OCI-LY1 (cell line): Measurements from ENCODE around the gene HOXA7.

Source experiments
- H2AFZ ChIP-seq: fragments of 200-600 bp; sonication (generic), shearing (Covaris generic); 2 replicates; pipeline ENCODE4 v1.6.0; 2014; ENCODE audit warnings: antibody characterized with exemption, mild to moderate bottlenecking, low read length
- H3F3A ChIP-seq: fragments of 200-600 bp; sonication (generic), shearing (Covaris generic); 2 replicates; pipeline ENCODE4 v1.6.0; 2014; ENCODE audit warnings: mild to moderate bottlenecking, antibody characterized with exemption, low read length, moderate library complexity; ENCODE audit not compliant: insufficient read depth
- H3K27ac ChIP-seq: fragments of 200-600 bp; sonication (generic); 2 replicates; pipeline ENCODE4 v1.5.1; 2014; ENCODE audit warnings: low read length, mixed run types, mild to moderate bottlenecking, low read depth; ENCODE audit not compliant: poor library complexity, severe bottlenecking
- H3K27me3 ChIP-seq: fragments of 200-600 bp; sonication (generic); 2 replicates; pipeline ENCODE4 v1.6.0; 2014; ENCODE audit warnings: antibody characterized with exemption, mild to moderate bottlenecking, low read length, moderate library complexity; ENCODE audit not compliant: insufficient read depth
- H3K36me3 ChIP-seq: fragments of 200-600 bp; sonication (generic); 2 replicates; pipeline ENCODE4 v1.6.1; 2014; ENCODE audit warnings: mild to moderate bottlenecking, antibody characterized with exemption, low read length, moderate library complexity, mixed read lengths; ENCODE audit not compliant: insufficient read depth
- H3K4me1 ChIP-seq: fragments of 200-600 bp; sonication (generic); 2 replicates; pipeline ENCODE4 v1.5.1; 2014; ENCODE audit warnings: mild to moderate bottlenecking, low read length, moderate library complexity; ENCODE audit not compliant: insufficient read depth, severe bottlenecking
- H3K4me2 ChIP-seq: fragments of 200-600 bp; sonication (generic), shearing (Covaris generic); 2 replicates; pipeline ENCODE4 v1.6.1; 2014; ENCODE audit warnings: low read length
- H3K4me3 ChIP-seq: fragments of 200-600 bp; sonication (generic); 2 replicates; pipeline ENCODE4 v1.5.1; 2014; ENCODE audit warnings: low read length, low read depth, mild to moderate bottlenecking, mixed read lengths; ENCODE audit not compliant: poor library complexity, severe bottlenecking
- H3K79me2 ChIP-seq: fragments of 200-600 bp; shearing (Covaris generic); 2 replicates; pipeline ENCODE4 v1.6.1; 2016; ENCODE audit warnings: mixed run types, low read length, mixed read lengths; ENCODE audit not compliant: insufficient read depth
- H3K9ac ChIP-seq: fragments of 200-600 bp; sonication (generic), shearing (Covaris generic); 2 replicates; pipeline ENCODE4 v1.6.1; 2014; ENCODE audit warnings: mild to moderate bottlenecking, low read length, mixed read lengths
- H3K9me2 ChIP-seq: fragments of 200-600 bp; sonication (generic), shearing (Covaris generic); 2 replicates; pipeline ENCODE4 v1.6.1; 2014; ENCODE audit warnings: low read depth, mild to moderate bottlenecking, low read length, mixed read lengths
- H3K9me3 ChIP-seq: fragments of 200-600 bp; shearing (Covaris generic); 2 replicates; pipeline ENCODE4 v1.6.1; 2014; ENCODE audit warnings: low read length, mixed read lengths
- H4K20me1 ChIP-seq: fragments of 200-600 bp; sonication (generic), shearing (Covaris generic); 2 replicates; pipeline ENCODE4 v1.6.0; 2016; ENCODE audit warnings: mild to moderate bottlenecking, low read length; ENCODE audit not compliant: insufficient read depth
- EZH2 ChIP-seq: fragments of 200-600 bp; sonication (generic), shearing (Covaris generic); IDR thresholded peaks from 2 replicates; pipeline ENCODE4 v1.8.0; 2017; ENCODE audit warnings: borderline replicate concordance, mixed run types, mild to moderate bottlenecking, antibody characterized with exemption, low read length, moderate library complexity, mixed read lengths
- TF ChIP-seq, protein P1 (sequence below): fragments of 200-600 bp; sonication (generic), shearing (Covaris generic); IDR thresholded peaks from 2 replicates; pipeline ENCODE4 v1.5.1; 2017; ENCODE audit warnings: mild to moderate bottlenecking, antibody characterized with exemption, low read length, moderate library complexity, mixed read lengths

Gene HOXA7

DNA sequence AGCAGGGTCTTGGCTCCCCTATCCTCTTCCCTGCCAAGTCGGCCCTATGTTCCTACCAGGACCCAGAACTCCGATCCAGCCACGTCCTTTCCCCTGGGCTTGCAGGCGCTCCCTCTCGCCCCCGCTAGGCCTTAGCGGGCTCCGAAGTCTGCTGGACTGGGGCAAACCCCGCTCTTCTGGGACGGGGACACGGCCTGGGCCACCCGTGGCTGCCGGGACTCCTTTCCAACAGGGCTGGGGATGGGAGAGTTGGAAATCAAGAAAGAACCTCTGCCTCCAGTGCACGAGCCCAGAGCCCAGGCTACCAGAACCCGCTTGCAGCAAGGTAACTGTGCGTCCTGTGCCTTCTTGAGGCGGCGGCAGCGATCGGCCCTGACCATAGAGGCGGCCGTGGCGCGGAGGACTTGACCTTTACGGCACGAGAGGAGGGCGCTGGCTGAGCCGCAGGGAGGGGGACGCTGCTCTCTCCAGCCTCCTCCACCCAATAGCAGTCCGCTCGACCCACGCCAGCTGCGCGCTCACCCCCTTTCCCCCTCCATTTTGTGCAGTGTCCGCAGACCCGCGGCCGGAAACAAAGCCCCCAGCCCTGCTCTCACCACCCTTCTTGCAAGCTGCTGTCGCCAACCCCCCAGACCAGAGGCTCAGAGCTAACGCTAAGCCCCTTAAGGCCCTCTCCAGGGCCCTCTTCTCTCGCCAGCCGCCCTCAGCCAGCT is 35.5 kb upstream of the HOXA7 start:
- Histone ChIP-seq H3K27ac (no peak overlapping the region), H3K9ac (no peak overlapping the region), H3K4me2 (peak overlapping the region; percentile 47)

DNA sequence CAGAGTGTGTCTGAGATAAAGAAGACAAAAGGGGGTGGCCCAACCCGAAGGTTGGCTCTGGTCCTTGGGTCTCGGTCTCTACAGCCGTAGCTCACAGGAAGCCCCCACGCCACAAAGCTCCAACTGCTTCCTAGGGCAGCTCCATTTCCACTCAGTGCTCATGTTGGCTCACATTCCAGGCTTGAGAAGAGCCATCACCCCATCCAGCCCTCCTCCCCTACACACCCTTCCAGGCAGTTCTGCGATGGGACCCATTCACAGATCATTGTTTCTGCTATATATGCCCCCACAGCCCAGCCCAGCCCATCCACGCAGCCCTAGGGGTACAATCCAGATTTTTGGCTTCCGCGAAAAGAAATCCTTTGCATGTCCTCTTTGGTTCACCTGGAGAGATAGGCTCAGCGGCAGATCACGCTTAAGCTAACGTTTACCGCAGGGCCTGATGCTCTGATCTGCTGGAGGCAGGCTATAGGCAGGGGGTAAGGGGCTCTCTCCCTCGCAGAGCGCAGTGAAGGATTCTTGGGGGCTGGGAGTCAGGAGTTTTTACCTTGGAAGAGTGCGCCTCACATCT is 34.8 kb upstream of the HOXA7 start:
- Histone ChIP-seq H3K4me1 (peaks cover 7% of the 10 kb centered on the region), H3K27me3 (peaks cover 6% of the 10 kb centered on the region; the same call in 1 of the 2 replicates), H4K20me1 (no peaks in the 10 kb centered on the region), H3K36me3 (no peaks in the 10 kb centered on the region), H3K9ac (no peak overlapping the region), H2AFZ (no peak overlapping the region), H3F3A (no peaks in the 10 kb centered on the region), H3K4me2 (no peak overlapping the region), H3K27ac (no peak overlapping the region), H3K79me2 (no peaks in the 10 kb centered on the region), H3K4me3 (no peak overlapping the region), H3K9me3 (no peaks in the 10 kb centered on the region), H3K9me2 (no peaks in the 10 kb centered on the region)
- TF ChIP-seq, protein P1, sequence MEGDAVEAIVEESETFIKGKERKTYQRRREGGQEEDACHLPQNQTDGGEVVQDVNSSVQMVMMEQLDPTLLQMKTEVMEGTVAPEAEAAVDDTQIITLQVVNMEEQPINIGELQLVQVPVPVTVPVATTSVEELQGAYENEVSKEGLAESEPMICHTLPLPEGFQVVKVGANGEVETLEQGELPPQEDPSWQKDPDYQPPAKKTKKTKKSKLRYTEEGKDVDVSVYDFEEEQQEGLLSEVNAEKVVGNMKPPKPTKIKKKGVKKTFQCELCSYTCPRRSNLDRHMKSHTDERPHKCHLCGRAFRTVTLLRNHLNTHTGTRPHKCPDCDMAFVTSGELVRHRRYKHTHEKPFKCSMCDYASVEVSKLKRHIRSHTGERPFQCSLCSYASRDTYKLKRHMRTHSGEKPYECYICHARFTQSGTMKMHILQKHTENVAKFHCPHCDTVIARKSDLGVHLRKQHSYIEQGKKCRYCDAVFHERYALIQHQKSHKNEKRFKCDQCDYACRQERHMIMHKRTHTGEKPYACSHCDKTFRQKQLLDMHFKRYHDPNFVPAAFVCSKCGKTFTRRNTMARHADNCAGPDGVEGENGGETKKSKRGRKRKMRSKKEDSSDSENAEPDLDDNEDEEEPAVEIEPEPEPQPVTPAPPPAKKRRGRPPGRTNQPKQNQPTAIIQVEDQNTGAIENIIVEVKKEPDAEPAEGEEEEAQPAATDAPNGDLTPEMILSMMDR: no peak
- TF ChIP-seq EZH2: no peak

More for the DNA sequence above, 35.5 kb upstream of the HOXA7 start:
- TF ChIP-seq, protein P1: no peak
- TF ChIP-seq EZH2: no peak
- Histone ChIP-seq H4K20me1 (no peaks in the 10 kb centered on the region), H2AFZ (no peak overlapping the region), H3K9me3 (no peaks in the 10 kb centered on the region), H3K4me1 (peaks cover 10% of the 10 kb centered on the region), H3K36me3 (no peaks in the 10 kb centered on the region), H3K79me2 (no peaks in the 10 kb centered on the region), H3K27me3 (peaks cover 4% of the 10 kb centered on the region; the same call in 1 of the 2 replicates), H3F3A (no peaks in the 10 kb centered on the region), H3K4me3 (no peak overlapping the region), H3K9me2 (no peaks in the 10 kb centered on the region)

DNA sequence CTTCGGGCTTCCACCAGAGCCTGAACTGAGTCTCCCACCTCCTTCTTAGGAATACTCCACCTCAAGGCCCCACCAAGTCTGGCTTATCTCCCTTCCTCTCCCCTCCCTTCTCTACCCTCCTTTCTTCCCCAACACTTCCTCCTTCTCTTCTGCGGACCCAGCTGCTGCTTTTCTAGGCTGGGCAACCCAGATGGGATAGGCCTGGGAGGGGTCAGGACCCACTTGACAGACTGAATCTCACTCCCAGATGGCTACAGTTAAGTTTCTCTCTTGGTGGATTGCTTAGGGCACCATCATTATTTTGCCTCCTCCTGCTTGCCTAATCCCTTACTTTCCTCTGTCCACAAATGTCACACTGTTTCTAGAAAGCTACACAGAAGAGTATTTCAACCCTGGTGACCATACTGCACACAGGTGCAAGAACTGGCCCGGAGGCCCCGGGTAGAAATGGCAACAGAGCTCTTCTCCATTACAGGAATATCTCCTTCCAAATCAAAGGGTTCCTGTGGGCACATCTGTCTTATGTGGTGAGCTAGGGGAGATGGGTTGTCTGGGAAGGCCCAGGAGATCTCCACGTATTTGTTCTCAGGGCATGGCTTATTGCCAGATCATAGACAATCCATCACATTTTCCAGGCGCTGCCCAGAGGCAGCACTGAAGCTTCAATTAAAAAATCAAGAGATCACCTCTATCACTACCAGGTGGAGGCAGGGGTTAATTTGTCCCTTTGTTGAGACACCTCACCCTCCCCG is 33.7 kb upstream of the HOXA7 start:
- H2AFZ ChIP-seq: no peak overlapping the region
- H3K4me1 ChIP-seq: peaks cover 7% of the 10 kb centered on the region
- no peaks in the 10 kb centered on the region for H3K36me3 ChIP-seq
- H3K79me2 ChIP-seq: no peaks in the 10 kb centered on the region
- H3K9ac ChIP-seq: no peak overlapping the region
- no peak for TF ChIP-seq EZH2
- TF ChIP-seq, protein P1: no peak
- no peaks in the 10 kb centered on the region for H3K9me2 ChIP-seq
- H4K20me1 ChIP-seq: no peaks in the 10 kb centered on the region
- H3F3A ChIP-seq: no peaks in the 10 kb centered on the region
- peaks cover 16% of the 10 kb centered on the region for H3K27me3 ChIP-seq
- H3K4me2 ChIP-seq: no peak overlapping the region
- no peak overlapping the region for H3K4me3 ChIP-seq
- no peak overlapping the region for H3K27ac ChIP-seq
- no peaks in the 10 kb centered on the region for H3K9me3 ChIP-seq
